ENCODE measurements around the gene GALNTL6.

GRCh38 chr4:173019664-173020063 lies 1206.5 kb downstream of the GALNTL6 start:
- TF ChIP-seq EZH2phosphoT487 (IDR thresholded peaks at IDR 0.05; ENCODE audit: insufficient read depth, low read depth) (no peak), EZH2 (IDR thresholded peaks at IDR 0.05; ENCODE audit: insufficient read depth, poor library complexity, severe bottlenecking) (no peak)
